Liver (tissue), 9 donors: ENCODE results near the gene CHST13. TPM values are rescaled to one million over a fixed set of nuclear protein-coding genes. Genes with fewer than 3 reads are reported as not detected.

Experiments
- DNase-seq: peaks from one replicate; pipeline ENCODE4 v3.0.0-alpha.2; 2017; ENCODE audit warnings: low spot score
- H3K27ac ChIP-seq, 2 donors: one replicate each; pipeline ENCODE4 v1.7.0; 2013; ENCODE audit warnings: inconsistent platforms in 2 of 2, low read length in 2 of 2, control low read depth in 1 of 2, low read depth in 1 of 2, mild to moderate bottlenecking in 1 of 2
- H3K27me3 ChIP-seq, 4 donors: one replicate each; pipeline versions ENCODE4 v1.6.1 to v1.7.0; 2013; ENCODE audit warnings: low read length in 3 of 4, inconsistent platforms in 1 of 4, mild to moderate bottlenecking in 1 of 4, moderate library complexity in 1 of 4; ENCODE audit not compliant: control insufficient read depth in 4 of 4, insufficient read depth in 4 of 4
- H3K36me3 ChIP-seq, 4 donors: one replicate each; pipeline versions ENCODE4 v1.6.1 to v1.7.0; 2013; ENCODE audit warnings: low read length in 3 of 4, mild to moderate bottlenecking in 3 of 4, low read depth in 1 of 4, moderate library complexity in 1 of 4; ENCODE audit not compliant: control insufficient read depth in 4 of 4, insufficient read depth in 3 of 4
- H3K4me1 ChIP-seq, 4 donors: one replicate each; pipeline versions ENCODE4 v1.6.1 to v1.7.0; 2013; ENCODE audit warnings: low read length in 3 of 4, mild to moderate bottlenecking in 3 of 4, moderate library complexity in 1 of 4; ENCODE audit not compliant: control insufficient read depth in 4 of 4, insufficient read depth in 4 of 4
- H3K4me3 ChIP-seq, 3 donors: one replicate each; pipeline versions ENCODE4 v1.6.1 to v1.7.0; 2013; ENCODE audit warnings: low read length in 3 of 3, control low read depth in 1 of 3, low read depth in 1 of 3, mild to moderate bottlenecking in 1 of 3
- H3K9ac ChIP-seq, 2 donors: one replicate each; pipeline ENCODE4 v1.7.0; 2013; ENCODE audit warnings: low read length in 2 of 2, mild to moderate bottlenecking in 2 of 2, moderate library complexity in 2 of 2, control low read depth in 1 of 2, low read depth in 1 of 2
- H3K9me3 ChIP-seq, 4 donors: one replicate each; pipeline versions ENCODE4 v1.6.1 to v1.7.0; 2013; ENCODE audit warnings: low read length in 3 of 4; ENCODE audit not compliant: control insufficient read depth in 4 of 4
- CTCF ChIP-seq: fragments of 150-350 bp; IDR thresholded peaks from 2 replicates; pipeline ENCODE4 v1.5.1; 2017; ENCODE audit warnings: improper control_type of control experiment, low read depth, low read length; ENCODE audit not compliant: missing input control
- EGR1 ChIP-seq, 2 donors: IDR thresholded peaks; 2 replicates each; pipeline ENCODE4 v1.6.1; 2016 to 2018; ENCODE audit warnings: antibody characterized with exemption in 2 of 2, low read depth in 2 of 2
- FOXA1 ChIP-seq: IDR thresholded peaks from 2 replicates; pipeline ENCODE4 v1.6.1; 2016; ENCODE audit warnings: antibody characterized with exemption
- FOXA2 ChIP-seq: IDR thresholded peaks from 2 replicates; pipeline ENCODE4 v1.6.1; 2016; ENCODE audit warnings: antibody characterized with exemption
- GABPA ChIP-seq, 2 donors: IDR thresholded peaks in 1 of 2; conservative IDR thresholded peaks in 1 of 2; 2 replicates each; pipeline ENCODE4 v1.6.1; 2016; ENCODE audit warnings: antibody characterized with exemption in 2 of 2, mild to moderate bottlenecking in 1 of 2, moderate library complexity in 1 of 2
- HNF4A ChIP-seq, 2 donors: conservative IDR thresholded peaks; 2 replicates each; pipeline ENCODE4 v1.6.1; 2016; ENCODE audit warnings: antibody characterized with exemption in 2 of 2, mild to moderate bottlenecking in 2 of 2
- HNF4G ChIP-seq: IDR thresholded peaks from 2 replicates; pipeline ENCODE4 v1.6.1; 2016; ENCODE audit warnings: antibody characterized with exemption
- JUND ChIP-seq, 2 donors: IDR thresholded peaks; 2 replicates each; pipeline ENCODE4 v1.6.1; 2016; ENCODE audit warnings: antibody characterized with exemption in 2 of 2
- MAX ChIP-seq: IDR thresholded peaks from 2 replicates; pipeline ENCODE4 v1.6.1; 2016; ENCODE audit warnings: antibody characterized with exemption
- NR2F2 ChIP-seq: IDR thresholded peaks from 2 replicates; pipeline ENCODE4 v1.6.1; 2016; ENCODE audit warnings: antibody characterized with exemption
- RAD21 ChIP-seq, 2 donors: IDR thresholded peaks; 2 replicates each; pipeline ENCODE4 v1.6.1; 2016; ENCODE audit warnings: antibody characterized with exemption in 2 of 2, mild to moderate bottlenecking in 2 of 2
- RXRA ChIP-seq, 2 donors: IDR thresholded peaks; 2 replicates each; pipeline ENCODE4 v1.6.1; 2017 to 2018; ENCODE audit warnings: antibody characterized with exemption in 2 of 2, mild to moderate bottlenecking in 1 of 2
- SP1 ChIP-seq: IDR thresholded peaks from 2 replicates; pipeline ENCODE4 v1.6.1; 2018; ENCODE audit warnings: antibody characterized with exemption, mild to moderate bottlenecking
- TAF1 ChIP-seq: conservative IDR thresholded peaks from 2 replicates; pipeline ENCODE4 v1.6.1; 2016; ENCODE audit warnings: antibody characterized with exemption, mild to moderate bottlenecking
- YY1 ChIP-seq: IDR thresholded peaks from 2 replicates; pipeline ENCODE4 v1.6.1; 2016; ENCODE audit warnings: antibody characterized with exemption, mild to moderate bottlenecking
- ZBTB33 ChIP-seq: IDR thresholded peaks from 2 replicates; pipeline ENCODE4 v1.6.1; 2016; ENCODE audit warnings: antibody characterized with exemption
- WGBS: extraction: QIAGEN DNeasy Blood & Tissue Kit; methylation state at CpG from one replicate; pipeline ENCODE4 v1.1.7; 2013; 5-methylcytosine and 5-hydroxymethylcytosine counted together
- polyA plus RNA-seq, 2 donors: library from polyadenylated mRNA; stranded (reverse) in 1 of 2; unstranded in 1 of 2; fragments of 200-250 nt in 1 of 2; fragments of >200 nt in 1 of 2; fragmentation: Nextera tagmentation in 1 of 2; extraction: Ambion mirVana in 1 of 2; gene quantifications; one replicate each; pipeline versions ENCODE4 v1.2.1 to v1.2.3, GENCODE V29; 2013 to 2015
- total RNA-seq, 2 donors: library from RNA; depleted of rRNA; stranded (reverse); fragments of >200 nt; gene quantifications; one replicate each; pipeline ENCODE4 v1.2.3, GENCODE V29; 2014
- TF ChIP-seq, protein P1 (sequence below): IDR thresholded peaks from 2 replicates; pipeline ENCODE4 v1.6.1; 2016; ENCODE audit warnings: antibody characterized with exemption, mild to moderate bottlenecking
- TF ChIP-seq, protein P2 (sequence below): IDR thresholded peaks from 2 replicates; pipeline ENCODE4 v1.6.1; 2016; ENCODE audit warnings: antibody characterized with exemption
- donor health status: healthy.
- donor health status: healthy.
- donor health status: healthy.
- donor health status: healthy.
- donor health status: healthy.

CHST13 gene
- total and polyA plus RNA-seq, 4 donors = 19.7 to 39.1 (median 25.2) TPM

DNA sequence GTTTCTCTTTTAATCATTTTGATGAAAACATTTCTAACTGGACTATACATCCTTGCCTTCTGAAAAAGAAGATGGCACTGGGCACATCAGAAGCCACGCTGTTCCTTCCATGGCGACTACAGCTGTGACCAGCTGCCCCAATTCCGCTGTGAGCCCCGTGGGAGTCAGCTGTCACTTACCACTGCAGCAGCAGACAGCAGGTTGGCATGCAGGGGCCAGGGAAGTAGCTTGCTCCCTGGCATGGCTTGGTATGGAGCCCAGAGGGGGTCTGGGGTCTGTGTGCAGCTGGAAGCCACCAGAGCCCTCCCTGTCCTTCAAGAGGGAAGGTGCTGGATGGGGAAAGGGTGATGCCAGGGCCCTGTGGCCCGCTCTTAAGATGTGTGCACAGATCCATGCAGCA lies 43.7 kb upstream of the CHST13 start:
- no peaks in the 10 kb centered on the region for H3K27me3 ChIP-seq
- no peak overlapping the region for H3K9ac ChIP-seq
- no peaks in the 10 kb centered on the region for H3K9me3 ChIP-seq
- TF ChIP-seq NR2F2 = no peak
- no peak for TF ChIP-seq RAD21 (IDR thresholded peaks at IDR 0.05)
- no peak for TF ChIP-seq HNF4A (conservative IDR thresholded peaks at IDR 0.05)
- no peak for TF ChIP-seq GABPA (IDR thresholded peaks at IDR 0.05 in 1 of 2, conservative IDR thresholded peaks at IDR 0.05 in 1 of 2)
- no peak for TF ChIP-seq TAF1
- no peak for TF ChIP-seq FOXA1
- no peak for TF ChIP-seq JUND (IDR thresholded peaks at IDR 0.05)
- TF ChIP-seq, protein P1, sequence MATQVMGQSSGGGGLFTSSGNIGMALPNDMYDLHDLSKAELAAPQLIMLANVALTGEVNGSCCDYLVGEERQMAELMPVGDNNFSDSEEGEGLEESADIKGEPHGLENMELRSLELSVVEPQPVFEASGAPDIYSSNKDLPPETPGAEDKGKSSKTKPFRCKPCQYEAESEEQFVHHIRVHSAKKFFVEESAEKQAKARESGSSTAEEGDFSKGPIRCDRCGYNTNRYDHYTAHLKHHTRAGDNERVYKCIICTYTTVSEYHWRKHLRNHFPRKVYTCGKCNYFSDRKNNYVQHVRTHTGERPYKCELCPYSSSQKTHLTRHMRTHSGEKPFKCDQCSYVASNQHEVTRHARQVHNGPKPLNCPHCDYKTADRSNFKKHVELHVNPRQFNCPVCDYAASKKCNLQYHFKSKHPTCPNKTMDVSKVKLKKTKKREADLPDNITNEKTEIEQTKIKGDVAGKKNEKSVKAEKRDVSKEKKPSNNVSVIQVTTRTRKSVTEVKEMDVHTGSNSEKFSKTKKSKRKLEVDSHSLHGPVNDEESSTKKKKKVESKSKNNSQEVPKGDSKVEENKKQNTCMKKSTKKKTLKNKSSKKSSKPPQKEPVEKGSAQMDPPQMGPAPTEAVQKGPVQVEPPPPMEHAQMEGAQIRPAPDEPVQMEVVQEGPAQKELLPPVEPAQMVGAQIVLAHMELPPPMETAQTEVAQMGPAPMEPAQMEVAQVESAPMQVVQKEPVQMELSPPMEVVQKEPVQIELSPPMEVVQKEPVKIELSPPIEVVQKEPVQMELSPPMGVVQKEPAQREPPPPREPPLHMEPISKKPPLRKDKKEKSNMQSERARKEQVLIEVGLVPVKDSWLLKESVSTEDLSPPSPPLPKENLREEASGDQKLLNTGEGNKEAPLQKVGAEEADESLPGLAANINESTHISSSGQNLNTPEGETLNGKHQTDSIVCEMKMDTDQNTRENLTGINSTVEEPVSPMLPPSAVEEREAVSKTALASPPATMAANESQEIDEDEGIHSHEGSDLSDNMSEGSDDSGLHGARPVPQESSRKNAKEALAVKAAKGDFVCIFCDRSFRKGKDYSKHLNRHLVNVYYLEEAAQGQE = no peak
- TF ChIP-seq FOXA2 = no peak
- TF ChIP-seq HNF4G = no peak
- TF ChIP-seq ZBTB33 = no peak
- no peak overlapping the region for H3K4me3 ChIP-seq
- H3K27ac ChIP-seq = no peak overlapping the region
- H3K36me3 ChIP-seq = no peaks in the 10 kb centered on the region
- peaks cover 7 to 33% (median 14%) of the 10 kb centered on the region in 4 donors for H3K4me1 ChIP-seq
- 88% methylated on average over 5 of the region's 5 CpGs for WGBS
- DNase-seq = no peak

- H3K4me1 ChIP-seq = peaks cover 7 to 37% (median 14%) of the 10 kb centered on the region in 4 donors
- no peak overlapping the region for H3K27ac ChIP-seq
- H3K9ac ChIP-seq = no peak overlapping the region
- no peaks in the 10 kb centered on the region for H3K36me3 ChIP-seq
- H3K27me3 ChIP-seq = no peaks in the 10 kb centered on the region
- TF ChIP-seq ZBTB33 = no peak
- TF ChIP-seq, protein P1 = no peak
- no peak for TF ChIP-seq YY1
- no peak for TF ChIP-seq JUND (IDR thresholded peaks at IDR 0.05)
- no peak for TF ChIP-seq HNF4G
- TF ChIP-seq FOXA2 = no peak
- TF ChIP-seq NR2F2 = no peak
- no peak for TF ChIP-seq CTCF
- no peak for TF ChIP-seq MAX
- TF ChIP-seq, protein P2, sequence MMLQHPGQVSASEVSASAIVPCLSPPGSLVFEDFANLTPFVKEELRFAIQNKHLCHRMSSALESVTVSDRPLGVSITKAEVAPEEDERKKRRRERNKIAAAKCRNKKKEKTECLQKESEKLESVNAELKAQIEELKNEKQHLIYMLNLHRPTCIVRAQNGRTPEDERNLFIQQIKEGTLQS = no peak
- TF ChIP-seq TAF1 = no peak
- TF ChIP-seq HNF4A (conservative IDR thresholded peaks at IDR 0.05) = no peak
- no peak for TF ChIP-seq RAD21 (IDR thresholded peaks at IDR 0.05)
- TF ChIP-seq FOXA1 = no peak
- no peak for TF ChIP-seq SP1
- no peak for TF ChIP-seq GABPA (IDR thresholded peaks at IDR 0.05 in 1 of 2, conservative IDR thresholded peaks at IDR 0.05 in 1 of 2)
- no peak for TF ChIP-seq RXRA (IDR thresholded peaks at IDR 0.05)
- TF ChIP-seq EGR1 (IDR thresholded peaks at IDR 0.05; ENCODE audit: low read depth in 2 of 2) = no peak
- H3K4me3 ChIP-seq = no peak overlapping the region
- DNase-seq = no peak
- no peaks in the 10 kb centered on the region for H3K9me3 ChIP-seq
- WGBS = 64% methylated on average over 8 of the region's 8 CpGs
Observed at GRCh38 chr3:126480861-126481260, 43.1 kb upstream of the CHST13 start.
